NCI-H1930 (cell line): ENCODE data around the gene LATS2.
"Not testable (repeated sequence)": the region's sequence is repeated elsewhere in the genome, so short reads cannot be mapped to it uniquely, and the experiment has no call there.

Experiments used
- DNase-seq, 2 experiments: peaks; one replicate each; lab custom pipeline; 2025; lab: John Stamatoyannopoulos, UW

The LATS2 gene

DNA sequence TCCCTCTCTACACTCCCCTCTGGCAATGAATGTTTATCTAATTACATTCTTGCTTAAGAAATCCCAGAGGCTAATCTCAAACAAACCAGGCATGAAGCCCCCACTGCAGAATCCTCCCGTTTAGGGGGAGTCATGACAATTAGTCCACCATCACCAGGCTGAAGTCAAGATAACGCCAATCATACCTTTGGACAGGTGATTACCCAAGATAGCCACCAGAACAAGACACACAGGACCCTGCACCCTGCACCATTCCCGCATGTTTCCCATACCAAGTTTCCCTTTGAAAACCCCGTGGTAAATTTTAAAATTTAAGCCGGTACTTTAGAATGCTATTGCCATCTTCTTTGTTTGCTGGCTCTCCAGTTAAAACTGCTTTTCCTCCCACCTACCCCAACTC is 94.0 kb downstream of the LATS2 start:
- no peak for DNase-seq

DNA sequence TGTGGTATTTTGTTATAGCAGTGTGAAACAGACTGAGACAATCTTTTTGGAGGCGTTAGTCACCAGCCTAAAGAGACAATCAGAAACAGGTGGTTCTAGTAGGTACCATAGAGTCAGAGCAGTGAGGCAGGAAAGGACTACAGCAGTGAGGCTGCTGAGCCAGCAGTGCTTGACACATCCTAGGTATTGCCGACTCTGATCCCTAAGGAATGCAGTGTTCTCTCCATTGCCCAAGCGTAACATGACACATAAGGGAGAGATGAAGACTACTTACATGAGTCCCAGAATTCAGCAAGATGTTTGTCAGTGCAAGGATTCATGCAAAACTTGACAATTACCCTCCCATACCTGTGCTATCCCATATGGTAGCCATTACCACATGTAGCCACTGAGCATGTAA is 96.5 kb downstream of the LATS2 start:
- no peak for DNase-seq

DNA sequence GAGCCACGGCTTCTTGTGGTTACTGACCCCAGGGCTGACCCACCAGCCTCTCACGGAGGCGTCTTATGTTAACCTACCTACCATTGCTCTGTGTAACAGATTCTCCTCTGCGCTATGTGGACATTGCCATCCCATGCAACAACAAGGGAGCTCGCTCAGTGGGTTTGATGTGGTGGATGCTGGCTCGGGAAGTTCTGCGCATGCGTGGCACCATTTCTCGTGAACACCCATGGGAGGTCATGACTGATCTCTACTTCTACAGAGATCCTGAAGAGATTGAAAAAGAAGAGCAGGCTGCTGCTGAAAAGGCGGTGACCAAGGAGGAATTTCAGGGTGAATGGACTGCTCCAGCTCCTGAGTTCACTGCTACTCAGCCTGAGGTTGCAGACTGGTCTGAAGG is 99.7 kb downstream of the LATS2 start:
- DNase-seq: not testable (repeated sequence)

DNA sequence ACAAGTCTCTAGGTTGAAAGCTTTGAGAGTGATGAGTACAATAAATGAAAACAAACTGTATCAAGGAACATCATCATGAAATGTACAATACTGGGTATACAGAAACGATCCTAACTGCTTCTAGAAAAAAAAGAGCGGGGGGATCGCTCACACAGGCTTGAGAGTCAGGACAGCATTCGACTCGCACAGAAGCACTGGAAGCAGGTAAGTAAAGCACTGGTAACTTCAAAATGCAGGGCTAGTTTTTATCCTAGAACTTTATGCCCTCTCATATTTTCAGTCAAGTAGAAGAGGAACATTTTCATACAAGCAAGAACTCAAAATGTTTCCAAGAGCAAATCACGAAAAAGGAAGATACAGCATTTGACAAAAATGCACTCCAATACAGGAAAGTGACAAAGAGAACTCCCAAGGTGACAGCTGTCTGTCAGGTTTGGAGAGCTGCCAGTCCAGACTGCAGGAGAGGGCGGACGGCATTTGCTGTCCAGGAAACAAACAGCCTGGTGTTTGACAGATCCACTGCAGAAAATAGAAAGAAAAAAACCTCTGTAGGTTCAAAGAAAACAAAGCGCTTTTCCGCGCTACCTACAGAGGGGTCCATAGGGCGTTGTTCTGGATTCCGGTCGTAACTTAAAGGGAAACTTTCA is 100.6 kb downstream of the LATS2 start:
- DNase-seq: no peak

DNA sequence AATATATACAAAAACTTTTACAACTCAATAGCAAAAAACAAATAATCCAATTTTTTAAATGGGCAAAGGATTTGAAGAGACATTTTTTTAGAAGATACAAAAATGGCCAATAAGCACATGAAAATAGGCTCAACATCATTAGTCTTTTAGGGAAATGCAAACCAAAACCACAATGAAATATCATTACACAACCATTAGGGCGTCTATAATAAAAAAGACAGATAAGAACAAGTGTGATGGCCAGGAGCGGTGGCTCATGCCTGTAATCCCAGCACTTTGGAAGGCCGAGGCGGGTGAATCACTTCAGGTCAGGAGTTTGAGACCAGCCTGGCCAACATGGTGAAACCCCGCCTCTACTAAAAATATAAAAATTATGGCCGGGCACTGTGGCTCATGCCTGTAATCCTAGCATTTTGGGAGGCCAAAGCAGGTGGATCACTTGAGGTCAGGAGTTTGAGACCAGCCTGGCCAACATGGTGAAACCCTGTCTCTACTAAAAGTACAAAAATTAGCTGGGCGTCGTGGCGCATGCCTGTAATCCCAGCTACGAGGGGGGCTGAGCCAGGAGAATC is 104.3 kb downstream of the LATS2 start:
- not testable (repeated sequence) for DNase-seq

DNA sequence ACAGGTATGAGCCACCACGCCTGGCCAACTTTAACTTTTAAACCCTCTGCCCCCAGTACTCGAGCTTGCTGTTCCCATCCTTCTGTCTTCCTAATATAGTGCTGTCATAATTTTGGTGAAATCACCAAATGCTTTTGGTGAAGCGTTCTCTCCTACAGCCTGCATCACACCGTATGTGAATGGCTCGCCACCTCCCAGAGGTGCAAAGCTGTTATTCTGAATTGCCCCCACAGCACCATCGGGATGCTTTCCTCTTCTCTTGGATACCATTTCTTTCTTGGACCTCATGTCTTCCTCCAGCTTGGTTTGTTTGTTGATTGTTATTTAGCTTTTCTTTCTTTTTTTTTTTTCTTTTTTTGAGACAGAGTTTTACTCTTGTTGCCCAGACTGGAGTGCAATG is 105.9 kb downstream of the LATS2 start:
- DNase-seq: no peak

DNA sequence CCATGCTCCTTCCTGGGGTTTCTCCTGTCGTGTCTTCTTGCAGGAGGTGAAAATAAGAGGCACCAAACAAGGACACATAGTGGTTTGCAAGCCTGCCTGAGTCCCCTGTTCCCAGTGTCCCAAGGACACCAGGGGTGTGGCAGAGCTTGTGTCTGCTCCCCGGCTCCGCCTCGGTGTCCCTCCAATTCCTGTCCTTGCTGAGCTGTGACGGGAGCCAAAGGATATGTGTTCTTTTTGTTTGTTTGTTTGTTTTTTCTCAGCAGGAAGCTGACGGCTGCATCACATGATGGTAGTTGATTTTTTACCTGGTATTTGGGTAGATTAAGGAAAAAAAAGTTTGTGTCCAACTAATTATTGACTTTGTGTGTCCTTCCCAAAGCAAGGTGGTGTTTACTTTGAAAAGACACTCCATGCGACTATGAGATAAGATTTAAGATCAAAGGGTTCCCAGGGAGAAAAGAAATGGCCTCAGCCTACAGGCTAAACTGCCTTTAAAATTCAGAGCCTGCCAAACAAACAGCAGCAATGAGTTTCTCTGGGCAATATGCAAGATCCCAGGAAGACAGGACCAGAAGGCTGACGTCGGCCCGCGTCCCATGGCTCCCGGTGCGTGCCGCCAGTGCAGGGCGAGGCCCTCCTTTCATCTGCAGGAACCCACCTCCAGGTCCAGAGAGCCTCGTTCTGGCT is 108.0 kb downstream of the LATS2 start:
- no peak for DNase-seq

DNA sequence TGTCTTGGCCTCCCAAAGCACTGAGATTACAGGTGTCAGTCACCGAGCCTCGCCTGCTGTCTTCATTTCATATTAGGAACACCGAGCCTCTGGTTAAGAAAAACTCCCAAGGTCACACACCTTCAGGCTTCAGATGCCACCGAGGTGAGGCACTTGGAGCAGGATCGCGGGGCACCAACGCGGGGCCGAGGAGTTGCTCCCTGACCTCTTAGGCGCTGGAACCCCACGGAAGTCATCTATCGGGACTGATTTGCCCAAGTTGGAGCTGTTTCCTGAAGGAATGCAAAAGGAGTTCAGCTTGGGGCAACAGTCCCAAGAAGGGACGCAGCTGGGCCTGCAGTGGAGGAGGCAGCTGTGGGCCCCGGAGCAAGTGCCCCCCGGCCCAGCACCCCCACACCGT is 108.5 kb downstream of the LATS2 start:
- DNase-seq: no peak

DNA sequence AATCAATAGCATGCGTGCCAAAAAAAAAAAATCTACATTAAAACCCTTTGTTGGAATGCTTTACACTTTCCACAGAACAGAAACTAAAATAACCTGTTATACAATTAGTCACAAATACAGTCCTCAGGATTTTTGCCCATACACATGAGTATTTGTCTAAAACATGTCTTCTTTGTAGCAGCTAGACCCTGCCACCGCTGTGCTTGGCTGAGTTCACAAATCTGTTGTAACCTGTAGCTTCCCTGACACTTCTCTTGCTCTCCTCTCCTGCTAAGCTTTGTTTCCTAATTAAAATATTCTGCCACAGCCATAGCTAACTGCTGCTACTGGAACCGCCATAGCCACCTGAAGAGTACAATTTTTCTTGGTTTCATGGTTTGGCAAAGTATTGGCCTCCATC is 113.4 kb downstream of the LATS2 start:
- DNase-seq: not testable (repeated sequence)

DNA sequence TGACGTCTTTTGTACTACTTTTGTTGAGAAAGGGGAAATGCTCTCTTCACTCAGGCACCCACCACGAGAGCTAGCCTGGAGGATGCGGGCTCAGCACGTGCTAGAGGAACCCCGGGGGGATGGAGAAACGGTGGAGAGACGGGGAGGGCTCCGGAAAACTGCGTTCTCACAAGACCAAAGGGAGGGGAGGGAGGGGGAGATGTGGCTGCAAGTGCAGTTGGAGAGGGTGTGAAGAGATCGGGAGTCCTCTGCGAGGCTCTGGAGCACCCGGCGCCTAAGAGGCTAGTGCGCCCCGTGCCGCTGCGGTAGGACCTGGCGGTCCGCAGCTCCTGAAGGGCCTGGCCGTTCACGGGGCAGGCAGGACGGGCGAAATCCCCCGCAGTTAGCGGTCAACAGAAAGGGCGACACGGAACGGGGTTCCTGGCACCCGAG is 115.4 kb downstream of the LATS2 start:
- DNase-seq: no peak

DNA sequence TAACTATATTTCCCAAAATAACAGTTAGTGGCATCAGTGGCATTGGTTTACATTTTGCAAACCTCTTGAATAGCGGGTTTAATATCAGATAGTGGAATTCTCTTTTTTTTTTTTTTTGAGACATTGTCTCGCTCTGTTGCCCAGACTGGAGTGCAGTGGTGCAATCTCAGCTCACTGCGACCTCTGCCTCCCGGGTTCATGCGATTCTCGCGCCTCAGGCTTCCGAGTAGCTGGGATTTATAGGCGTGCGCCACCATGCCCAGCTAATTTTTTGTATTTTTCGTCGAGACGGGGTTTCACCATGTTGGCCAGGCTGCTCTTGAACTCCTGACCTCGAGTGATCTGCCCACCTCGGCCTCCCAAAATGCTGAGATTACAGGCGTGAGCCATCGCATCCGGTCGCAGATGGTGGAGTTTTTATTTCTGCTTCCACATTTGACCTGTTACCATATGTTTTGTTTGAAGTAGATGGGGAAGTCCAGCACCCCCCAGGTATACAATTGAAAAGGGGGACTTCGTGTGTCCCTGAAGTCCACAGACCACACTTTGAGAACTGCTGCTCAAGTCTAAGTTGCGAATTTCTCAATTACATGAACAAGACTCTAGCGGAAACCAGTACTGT is 118.3 kb downstream of the LATS2 start:
- DNase-seq: no peak

DNA sequence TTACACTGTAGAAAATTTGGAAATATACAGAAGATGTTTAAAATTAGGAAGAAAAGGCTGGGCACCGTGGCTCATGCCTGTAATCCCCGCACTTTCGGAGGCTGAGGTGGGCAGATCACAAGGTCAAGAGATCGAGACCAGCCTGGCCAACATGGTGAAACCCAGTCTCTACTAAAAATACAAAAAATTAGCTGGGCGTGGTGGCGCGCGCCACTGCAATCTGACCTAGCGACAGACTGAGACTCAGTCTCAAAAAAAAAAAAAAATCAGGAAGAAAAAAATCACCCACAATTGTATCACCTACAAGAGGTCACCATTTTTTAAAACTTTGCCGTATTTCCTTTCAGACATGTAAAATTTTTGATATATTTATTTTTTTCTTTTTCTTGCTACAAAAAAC is 120.9 kb downstream of the LATS2 start:
- not testable (repeated sequence) for DNase-seq

DNA sequence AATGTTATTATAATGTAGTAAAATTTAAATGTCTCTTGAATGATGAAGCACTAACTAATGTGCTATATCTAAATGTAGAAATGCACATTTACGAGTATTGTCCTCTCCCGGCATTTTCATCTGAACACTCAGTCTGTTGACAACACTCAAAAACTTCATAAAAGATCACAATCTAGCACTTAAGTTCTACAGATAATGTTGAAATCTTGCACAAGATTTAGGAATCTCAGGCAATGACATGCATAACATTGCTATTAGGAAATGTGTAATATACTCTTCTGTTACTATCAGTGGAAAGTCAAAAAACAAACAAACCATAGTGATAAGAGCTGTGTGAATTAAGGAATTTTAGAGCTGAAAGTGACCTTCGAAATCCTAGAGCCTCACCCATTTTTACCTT is 121.3 kb downstream of the LATS2 start:
- no peak for DNase-seq

DNA sequence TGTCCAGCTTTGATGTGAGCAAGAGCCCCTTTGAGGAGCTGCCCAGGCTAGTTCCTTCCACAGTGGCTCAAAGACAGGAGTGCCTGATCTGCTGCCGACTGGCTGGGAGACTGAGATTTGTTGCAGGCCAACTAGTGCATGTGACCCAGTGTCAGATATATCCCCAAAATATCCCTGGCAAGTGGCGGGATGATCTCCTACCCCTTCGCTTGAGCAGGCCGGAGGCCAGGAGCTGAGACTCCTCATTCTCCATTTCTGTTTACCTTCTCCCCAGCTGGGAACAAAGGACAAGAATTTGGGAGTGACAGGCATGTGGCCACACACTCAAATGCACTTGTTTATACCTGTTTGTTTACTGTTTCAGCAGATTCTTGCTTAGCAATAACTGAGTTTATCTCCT is 121.7 kb downstream of the LATS2 start:
- DNase-seq: no peak

DNA sequence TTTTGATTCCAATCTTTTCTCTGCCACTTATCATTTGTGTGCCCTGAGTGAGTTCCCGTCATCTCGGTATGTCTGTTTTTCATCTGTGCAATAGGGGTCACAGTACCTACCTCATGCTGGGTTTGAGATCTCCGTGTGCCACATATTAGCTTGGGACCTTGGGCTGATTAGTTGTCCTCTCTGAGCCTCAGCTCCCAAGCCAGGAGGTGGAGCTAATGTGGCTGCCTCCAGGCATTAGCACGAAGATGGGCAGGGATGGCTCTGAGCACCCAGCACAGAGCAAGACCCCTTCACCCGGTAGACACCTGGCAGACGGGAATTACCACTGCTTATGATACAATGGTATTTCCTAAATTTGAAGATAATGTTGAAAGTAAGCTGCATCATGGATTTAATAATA is 123.1 kb downstream of the LATS2 start:
- no peak for DNase-seq

DNA sequence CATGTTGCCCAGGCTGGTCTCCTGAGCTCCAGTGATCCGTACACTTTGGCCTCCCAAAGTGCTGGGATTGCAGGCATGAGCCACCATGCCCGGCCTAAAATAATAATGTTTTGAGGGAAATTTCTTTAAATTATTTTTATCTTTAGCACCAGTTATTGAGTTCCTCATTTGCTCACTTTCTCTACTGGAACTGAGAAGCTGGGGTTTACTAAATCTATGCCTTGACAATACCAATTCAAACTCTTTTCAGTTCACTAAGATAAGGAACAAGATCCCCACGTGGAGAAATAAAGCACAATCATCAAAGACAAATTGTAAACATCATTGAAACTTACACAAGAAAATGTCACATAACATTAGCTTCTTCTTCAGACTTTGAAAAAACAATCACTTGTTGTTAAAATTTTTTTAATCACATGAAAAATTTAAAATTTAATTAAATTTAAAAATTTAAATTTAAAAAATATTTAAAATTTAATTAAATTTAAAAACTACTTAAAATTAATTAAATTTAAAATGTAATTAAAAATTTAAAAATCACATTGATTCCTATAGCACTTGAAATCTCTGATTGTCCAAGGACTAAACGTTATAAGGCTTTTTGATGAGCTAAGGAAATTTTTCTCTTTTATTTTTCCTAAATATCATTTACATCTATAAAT is 133.7 kb downstream of the LATS2 start:
- DNase-seq: no peak

DNA sequence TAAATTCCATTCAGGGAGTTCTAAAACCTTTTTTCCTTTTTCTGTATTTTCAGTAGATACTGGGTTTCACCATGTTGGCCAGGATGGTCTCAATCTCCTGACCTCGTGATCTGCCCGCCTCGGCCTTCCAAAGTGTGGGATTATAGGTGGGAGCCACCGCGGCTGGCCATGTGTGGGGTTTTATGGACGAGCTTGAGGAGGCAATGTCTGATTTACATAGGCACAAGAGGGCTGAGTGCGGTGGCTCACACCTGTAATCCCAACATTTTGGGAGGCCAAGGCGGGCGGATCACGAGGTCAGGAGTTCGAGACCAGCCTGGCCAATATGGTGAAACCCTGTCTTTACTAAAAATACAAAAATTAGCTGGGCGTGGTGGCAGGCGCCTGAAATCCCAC is 136.0 kb downstream of the LATS2 start:
- DNase-seq: not testable (repeated sequence)

DNA sequence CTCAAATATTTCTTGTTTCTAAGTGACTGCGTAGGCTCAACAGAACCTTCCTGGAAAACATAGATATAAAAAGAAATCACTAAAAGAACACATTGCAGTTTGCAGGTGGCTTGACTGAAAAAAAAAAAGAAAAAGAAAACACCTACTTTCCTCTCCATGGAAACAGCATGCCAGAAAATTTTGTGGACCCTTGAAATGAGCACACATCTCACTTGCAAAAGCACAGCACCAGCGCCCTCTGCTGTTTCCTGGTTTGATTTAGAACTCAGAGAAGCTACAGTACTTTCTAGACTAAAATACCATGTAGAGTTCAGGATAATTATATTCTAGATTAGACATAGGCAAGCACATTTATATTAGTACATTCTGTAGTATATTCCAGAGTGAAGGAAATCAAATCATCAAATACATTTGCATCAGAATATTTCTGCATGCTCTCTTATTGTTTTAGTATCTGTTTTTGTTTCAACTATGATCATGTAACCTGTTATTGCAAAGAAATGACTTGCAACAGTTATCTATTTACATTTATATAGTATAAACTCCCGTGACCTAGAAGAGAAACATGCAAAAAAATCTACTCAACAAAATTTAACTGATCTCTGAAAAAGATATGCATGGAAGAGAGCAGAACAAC is 136.5 kb downstream of the LATS2 start:
- peak; percentile 41 to 81 for DNase-seq

DNA sequence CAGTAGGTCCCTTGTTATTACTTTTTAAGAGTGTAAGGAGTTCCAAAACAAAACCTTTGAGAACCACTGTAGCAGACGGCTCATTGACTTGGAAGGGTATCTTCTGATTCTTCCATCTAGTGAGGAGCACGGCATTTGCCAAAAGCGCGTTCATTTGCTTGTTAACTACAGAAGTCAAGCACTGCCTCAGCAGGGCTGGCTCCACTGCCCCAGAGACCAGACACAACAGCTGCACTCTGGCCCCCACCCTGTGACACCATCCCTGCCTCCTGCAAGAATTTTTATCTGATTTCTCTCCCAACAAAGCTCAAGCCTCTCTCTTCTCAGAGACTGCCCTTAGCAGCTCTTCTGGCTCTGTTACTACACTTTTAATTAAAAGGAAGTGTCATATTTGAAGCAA is 138.1 kb downstream of the LATS2 start:
- no peak for DNase-seq
